ENCODE measurements around the gene KLHL10.

The KLHL10 gene

DNA sequence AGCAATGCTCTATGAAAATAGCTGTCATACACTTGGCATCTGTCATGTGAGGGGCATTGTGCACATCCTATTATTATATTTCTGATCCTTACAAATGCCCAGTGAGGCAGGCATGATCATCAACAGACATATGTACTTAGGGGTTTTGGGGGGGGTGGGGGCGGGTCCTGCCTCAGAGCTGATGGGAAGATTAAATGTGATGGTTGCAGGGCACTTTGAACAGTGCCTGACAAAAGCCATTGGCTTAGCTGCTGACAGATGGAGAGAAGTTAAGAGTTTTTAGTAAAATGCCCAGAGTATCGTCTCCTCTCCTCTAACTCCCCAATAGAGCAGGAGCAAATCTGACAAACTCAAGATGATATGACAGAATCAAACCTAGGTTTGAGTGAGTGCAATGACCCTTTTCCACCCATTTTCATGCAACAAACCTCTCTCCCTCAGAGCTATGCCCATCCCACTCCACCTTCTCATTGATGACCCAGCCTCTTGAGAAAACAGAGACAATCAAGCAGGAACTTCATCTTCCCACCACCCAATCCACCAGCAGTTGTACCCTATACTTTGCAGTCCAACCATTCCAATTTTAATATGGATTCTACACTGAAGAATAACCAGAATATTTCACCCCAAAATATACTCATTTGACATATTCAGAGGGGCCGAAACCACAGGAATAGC lies 22.8 kb downstream of the KLHL10 start:
- no peak overlapping the region for H3K9ac ChIP-seq (ENCODE audit: low read depth in 1 of 2, low read length in 2 of 2)

DNA sequence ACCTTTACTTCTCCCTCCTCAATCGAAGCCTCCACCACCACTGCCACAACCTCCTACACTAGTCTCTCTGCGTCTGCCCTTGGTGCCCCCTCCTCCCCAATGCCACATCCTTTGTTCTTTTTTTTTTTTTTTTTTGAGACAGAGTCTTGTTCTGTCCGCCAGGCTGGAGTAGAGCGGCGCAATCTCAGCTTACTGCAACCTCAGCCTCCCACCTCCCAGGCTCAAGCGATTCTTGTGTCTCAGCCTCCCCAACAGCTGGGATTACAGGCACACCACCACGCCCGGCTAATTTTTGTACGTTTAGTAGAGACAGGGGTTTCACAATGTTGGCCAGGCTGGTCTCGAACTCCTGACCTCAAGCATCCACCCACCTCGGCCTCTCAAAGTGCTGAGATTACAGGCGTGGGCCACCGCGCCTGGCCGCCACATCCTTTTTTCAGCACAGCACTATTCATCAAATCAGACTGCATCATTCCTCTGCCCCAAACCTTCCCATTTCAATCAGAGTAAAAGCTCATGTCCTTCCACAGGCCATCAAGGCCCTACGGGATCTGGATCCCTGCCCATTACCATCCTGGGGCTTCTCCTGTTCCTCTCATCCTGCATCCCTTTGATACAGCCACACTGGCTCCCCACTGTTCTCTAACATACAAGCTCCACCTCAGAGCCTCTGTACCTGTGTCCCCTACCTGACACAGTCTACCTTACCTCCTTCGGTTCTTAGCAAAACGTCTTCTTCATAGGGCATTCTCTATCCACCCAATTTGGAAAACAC lies 25.6 kb downstream of the KLHL10 start:
- Histone ChIP-seq H3K27me3 (ENCODE audit: control insufficient read depth in 1 of 2, insufficient read depth in 2 of 2, low read length in 2 of 2) (no peaks in the 10 kb centered on the region), H3K9ac (ENCODE audit: low read depth in 1 of 2, low read length in 2 of 2) (peak overlapping the region in 1 of 2 donors; percentile 90), H3K27ac (ENCODE audit: low read depth, low read length) (no peak overlapping the region), H3K9me3 (ENCODE audit: control insufficient read depth in 1 of 2, low read length in 2 of 2) (no peaks in the 10 kb centered on the region), H3K36me3 (ENCODE audit: control insufficient read depth in 1 of 2, insufficient read depth in 2 of 2, low read length in 2 of 2) (peaks cover 5 to 14% of the 10 kb centered on the region in 2 donors), H3K4me1 (ENCODE audit: control insufficient read depth in 1 of 2, insufficient read depth in 2 of 2, low read length in 2 of 2) (peaks cover 19 to 21% of the 10 kb centered on the region in 2 donors), H3K4me3 (ENCODE audit: low read depth in 1 of 2, low read length in 2 of 2) (peak overlapping the region; percentile 84 to 95)

More for the DNA sequence above, 22.8 kb downstream of the KLHL10 start:
- no peaks in the 10 kb centered on the region for H3K36me3 ChIP-seq (ENCODE audit: control insufficient read depth in 1 of 2, insufficient read depth in 2 of 2, low read length in 2 of 2)
- no peak overlapping the region for H3K27ac ChIP-seq (ENCODE audit: low read depth, low read length)
- H3K4me1 ChIP-seq (ENCODE audit: control insufficient read depth in 1 of 2, insufficient read depth in 2 of 2, low read length in 2 of 2): peaks cover 17 to 19% of the 10 kb centered on the region in 2 donors
- no peaks in the 10 kb centered on the region for H3K9me3 ChIP-seq (ENCODE audit: control insufficient read depth in 1 of 2, low read length in 2 of 2)
- H3K27me3 ChIP-seq (ENCODE audit: control insufficient read depth in 1 of 2, insufficient read depth in 2 of 2, low read length in 2 of 2): no peaks in the 10 kb centered on the region
- no peak overlapping the region for H3K4me3 ChIP-seq (ENCODE audit: low read depth in 1 of 2, low read length in 2 of 2)

DNA sequence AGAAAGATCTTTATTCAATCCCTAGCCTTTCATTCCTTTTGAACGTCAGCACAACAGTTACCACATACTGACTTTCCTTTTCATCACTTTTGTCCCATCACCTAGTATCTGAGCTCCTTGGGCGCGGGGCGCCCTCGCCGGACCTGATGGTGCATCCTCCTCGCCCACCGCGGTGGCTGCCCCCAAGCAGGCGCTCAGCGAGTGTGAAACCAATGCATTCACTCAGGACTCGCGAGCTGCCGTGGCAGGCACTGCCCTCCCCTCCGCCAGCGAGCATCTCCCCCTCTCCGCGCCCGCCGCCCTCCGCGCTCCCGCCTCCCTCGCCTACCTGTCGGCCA lies 26.8 kb downstream of the KLHL10 start:
- Histone ChIP-seq H3K36me3 (ENCODE audit: control insufficient read depth in 1 of 2, insufficient read depth in 2 of 2, low read length in 2 of 2) (peaks cover 11 to 24% of the 10 kb centered on the region in 2 donors), H3K27me3 (ENCODE audit: control insufficient read depth in 1 of 2, insufficient read depth in 2 of 2, low read length in 2 of 2) (no peaks in the 10 kb centered on the region), H3K27ac (ENCODE audit: low read depth, low read length) (peak overlapping the region; percentile 75), H3K9me3 (ENCODE audit: control insufficient read depth in 1 of 2, low read length in 2 of 2) (no peaks in the 10 kb centered on the region), H3K4me3 (ENCODE audit: low read depth in 1 of 2, low read length in 2 of 2) (peak overlapping the region; percentile 84 to 95), H3K9ac (ENCODE audit: low read depth in 1 of 2, low read length in 2 of 2) (peak overlapping the region; percentile 90 to 94), H3K4me1 (ENCODE audit: control insufficient read depth in 1 of 2, insufficient read depth in 2 of 2, low read length in 2 of 2) (peaks cover 19 to 21% of the 10 kb centered on the region in 2 donors)

DNA sequence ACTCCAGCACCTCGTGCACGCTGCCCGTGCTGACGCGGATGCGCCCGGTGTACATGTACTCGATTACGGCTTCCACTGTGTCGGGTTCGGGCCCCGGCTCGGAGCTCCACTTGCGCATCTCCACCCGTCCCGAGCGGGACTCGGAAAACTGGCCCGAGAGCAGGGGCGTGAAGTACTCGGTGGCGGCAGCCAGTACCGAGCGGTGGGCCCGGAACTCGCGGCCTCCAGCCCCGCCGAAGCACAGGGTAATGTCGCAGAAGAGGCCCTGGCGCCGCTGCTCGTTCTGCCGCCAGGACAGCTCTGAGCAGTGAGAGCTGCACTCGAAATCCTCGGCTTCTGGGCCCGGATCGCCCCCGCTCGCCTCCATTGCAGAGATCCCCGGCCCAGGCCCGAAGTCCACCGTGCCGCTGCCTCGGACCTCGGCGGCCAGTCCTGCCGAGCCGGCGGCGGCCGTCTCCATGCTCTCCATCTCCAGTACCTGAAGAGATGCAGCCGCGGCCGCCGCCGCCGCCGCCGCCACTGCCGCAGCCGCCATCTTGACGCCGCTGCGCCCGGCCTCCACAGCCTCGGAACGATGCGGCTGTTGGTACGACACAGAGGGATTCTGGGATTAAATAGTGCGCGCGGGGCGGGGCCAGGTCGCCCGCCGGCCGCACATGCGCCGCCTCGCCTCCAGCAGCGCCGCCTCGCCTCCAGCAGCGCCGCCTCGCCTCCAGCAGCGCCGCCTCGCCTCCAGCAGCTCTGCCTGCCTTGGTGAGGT lies 27.4 kb downstream of the KLHL10 start, which contains the start of gene KLHL11:
KLHL11 (minus strand) TSS at position 588 of the 760 bp plus-strand sequence; CDS start at position 535, 53 bp downstream.
- H3K27me3 ChIP-seq (ENCODE audit: control insufficient read depth in 1 of 2, insufficient read depth in 2 of 2, low read length in 2 of 2): no peaks in the 10 kb centered on the region
- H3K36me3 ChIP-seq (ENCODE audit: control insufficient read depth in 1 of 2, insufficient read depth in 2 of 2, low read length in 2 of 2): peaks cover 15 to 29% of the 10 kb centered on the region in 2 donors
- H3K4me3 ChIP-seq (ENCODE audit: low read depth in 1 of 2, low read length in 2 of 2): peak within 1 kb of the TSS; percentile 84 to 95
- H3K9me3 ChIP-seq (ENCODE audit: control insufficient read depth in 1 of 2, low read length in 2 of 2): no peaks in the 10 kb centered on the region
- H3K9ac ChIP-seq (ENCODE audit: low read depth in 1 of 2, low read length in 2 of 2): peak within 1 kb of the TSS; percentile 90 to 94
- H3K4me1 ChIP-seq (ENCODE audit: control insufficient read depth in 1 of 2, insufficient read depth in 2 of 2, low read length in 2 of 2): peaks cover 19 to 21% of the 10 kb centered on the region in 2 donors
- H3K27ac ChIP-seq (ENCODE audit: low read depth, low read length): peak within 1 kb of the TSS; percentile 75

DNA sequence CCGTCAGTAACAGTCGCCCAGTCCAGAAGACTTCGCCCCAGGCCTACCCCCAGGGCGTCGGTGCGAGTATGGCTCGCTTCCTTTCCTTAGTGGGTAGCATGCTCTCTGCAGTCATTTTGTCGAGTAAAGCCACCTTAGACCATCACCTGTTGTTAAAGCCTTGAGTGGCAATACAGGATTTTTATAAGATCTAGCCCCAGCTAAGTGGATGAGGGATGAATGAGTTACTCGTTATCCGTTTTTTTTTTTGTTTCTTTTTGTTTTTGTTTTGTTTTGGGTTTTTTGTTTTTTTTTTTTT lies 27.9 kb downstream of the KLHL10 start:
- Histone ChIP-seq H3K9me3 (ENCODE audit: control insufficient read depth in 1 of 2, low read length in 2 of 2) (no peaks in the 10 kb centered on the region), H3K9ac (ENCODE audit: low read depth in 1 of 2, low read length in 2 of 2) (peak overlapping the region; percentile 58 to 90), H3K36me3 (ENCODE audit: control insufficient read depth in 1 of 2, insufficient read depth in 2 of 2, low read length in 2 of 2) (peaks cover 20 to 35% of the 10 kb centered on the region in 2 donors), H3K27ac (ENCODE audit: low read depth, low read length) (no peak overlapping the region), H3K4me1 (ENCODE audit: control insufficient read depth in 1 of 2, insufficient read depth in 2 of 2, low read length in 2 of 2) (peaks cover 19 to 21% of the 10 kb centered on the region in 2 donors), H3K27me3 (ENCODE audit: control insufficient read depth in 1 of 2, insufficient read depth in 2 of 2, low read length in 2 of 2) (no peaks in the 10 kb centered on the region), H3K4me3 (ENCODE audit: low read depth in 1 of 2, low read length in 2 of 2) (peak overlapping the region; percentile 84 to 95)

DNA sequence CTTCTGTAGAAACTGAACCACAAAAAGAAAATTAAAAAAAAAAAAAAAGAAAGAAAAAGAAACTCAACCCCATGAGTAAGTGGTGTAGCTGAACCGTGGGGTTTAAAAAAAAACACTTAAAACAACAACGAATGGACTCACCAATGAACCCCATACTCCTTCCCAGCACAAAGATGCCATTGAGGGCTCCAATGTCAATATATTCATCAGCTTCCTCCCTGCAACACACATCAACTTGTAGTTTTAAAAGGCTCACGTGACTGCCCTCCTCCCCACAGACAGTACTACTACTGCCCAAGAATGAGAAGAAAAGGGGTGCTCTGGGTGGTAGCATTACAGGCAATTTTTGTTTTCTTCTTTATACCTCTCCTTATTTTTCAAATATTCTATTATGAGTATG lies 30.9 kb downstream of the KLHL10 start:
- H3K27me3 ChIP-seq (ENCODE audit: control insufficient read depth in 1 of 2, insufficient read depth in 2 of 2, low read length in 2 of 2): no peaks in the 10 kb centered on the region
- H3K27ac ChIP-seq (ENCODE audit: low read depth, low read length): no peak overlapping the region
- H3K4me3 ChIP-seq (ENCODE audit: low read depth in 1 of 2, low read length in 2 of 2): no peak overlapping the region
- H3K9me3 ChIP-seq (ENCODE audit: control insufficient read depth in 1 of 2, low read length in 2 of 2): no peaks in the 10 kb centered on the region
- H3K36me3 ChIP-seq (ENCODE audit: control insufficient read depth in 1 of 2, insufficient read depth in 2 of 2, low read length in 2 of 2): peaks cover 37 to 61% of the 10 kb centered on the region in 2 donors
- peaks cover 10 to 13% of the 10 kb centered on the region in 2 donors for H3K4me1 ChIP-seq (ENCODE audit: control insufficient read depth in 1 of 2, insufficient read depth in 2 of 2, low read length in 2 of 2)
- no peak overlapping the region for H3K9ac ChIP-seq (ENCODE audit: low read depth in 1 of 2, low read length in 2 of 2)

DNA sequence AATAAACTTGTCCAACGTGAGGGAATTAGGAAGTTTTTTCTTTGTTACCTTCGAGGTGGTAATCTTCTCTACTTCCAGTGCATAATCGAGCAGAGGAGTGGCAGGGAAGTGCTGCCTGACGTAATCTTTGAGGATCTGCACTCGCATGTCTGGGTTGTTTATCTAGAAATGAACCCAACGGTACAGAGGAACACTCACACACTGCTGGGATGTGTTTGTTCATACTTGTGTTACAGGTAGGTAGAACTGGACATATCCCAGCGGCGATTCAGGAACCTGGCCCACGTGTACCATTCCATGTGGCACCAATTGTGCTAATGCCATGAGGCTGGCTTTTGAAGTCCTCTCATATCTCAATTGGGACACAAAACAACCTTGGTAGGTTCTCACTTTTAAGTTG lies 31.8 kb downstream of the KLHL10 start:
- Histone ChIP-seq H3K36me3 (ENCODE audit: control insufficient read depth in 1 of 2, insufficient read depth in 2 of 2, low read length in 2 of 2) (peaks cover 42 to 68% of the 10 kb centered on the region in 2 donors), H3K27ac (ENCODE audit: low read depth, low read length) (no peak overlapping the region), H3K9ac (ENCODE audit: low read depth in 1 of 2, low read length in 2 of 2) (no peak overlapping the region)

DNA sequence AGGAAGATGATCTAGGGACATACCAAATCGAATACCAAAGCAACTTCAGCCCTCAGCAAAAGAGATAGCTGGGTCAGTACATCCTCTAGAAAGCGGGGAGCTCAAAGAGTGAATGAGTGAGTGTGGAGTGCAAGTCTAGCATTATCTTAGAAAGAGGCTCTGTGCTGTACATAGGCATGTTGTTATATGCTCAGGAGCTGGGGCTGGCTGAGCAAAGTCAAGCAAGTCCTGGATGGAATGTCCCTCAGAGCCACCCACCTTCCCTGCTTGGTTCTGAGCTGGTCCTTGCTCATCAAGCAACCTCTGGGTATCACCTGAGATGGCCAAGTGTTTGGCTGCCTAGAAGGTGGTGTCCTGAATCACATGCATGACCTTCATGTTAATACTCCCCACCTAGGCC lies 32.5 kb downstream of the KLHL10 start:
- H3K27ac ChIP-seq (ENCODE audit: low read depth, low read length): no peak overlapping the region
- peaks cover 42 to 68% of the 10 kb centered on the region in 2 donors for H3K36me3 ChIP-seq (ENCODE audit: control insufficient read depth in 1 of 2, insufficient read depth in 2 of 2, low read length in 2 of 2)
- H3K9me3 ChIP-seq (ENCODE audit: control insufficient read depth in 1 of 2, low read length in 2 of 2): no peaks in the 10 kb centered on the region

More for the DNA sequence above, 31.8 kb downstream of the KLHL10 start:
- H3K9me3 ChIP-seq (ENCODE audit: control insufficient read depth in 1 of 2, low read length in 2 of 2): no peaks in the 10 kb centered on the region
- H3K27me3 ChIP-seq (ENCODE audit: control insufficient read depth in 1 of 2, insufficient read depth in 2 of 2, low read length in 2 of 2): no peaks in the 10 kb centered on the region
- H3K4me1 ChIP-seq (ENCODE audit: control insufficient read depth in 1 of 2, insufficient read depth in 2 of 2, low read length in 2 of 2): peaks cover 2 to 5% of the 10 kb centered on the region in 2 donors
- no peak overlapping the region for H3K4me3 ChIP-seq (ENCODE audit: low read depth in 1 of 2, low read length in 2 of 2)

DNA sequence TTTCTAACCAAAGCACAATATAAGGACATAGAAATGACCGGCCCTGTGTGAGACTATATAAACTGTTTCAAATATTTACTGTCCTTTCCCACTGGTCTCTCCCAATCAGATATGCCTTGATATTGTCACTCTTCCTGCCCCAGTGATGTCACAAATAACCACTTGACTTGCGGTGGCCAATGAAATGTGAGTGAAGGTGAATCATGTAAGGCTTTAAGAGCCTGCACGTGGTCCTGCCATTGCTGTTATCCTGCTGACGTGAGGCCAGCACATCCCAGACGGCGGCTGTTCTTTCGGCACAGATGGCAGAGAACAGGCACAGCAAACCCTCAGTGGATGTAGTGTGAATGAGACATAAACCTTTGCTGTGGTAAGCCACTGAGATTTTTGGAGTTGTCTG lies 33.0 kb downstream of the KLHL10 start:
- peaks cover 42 to 68% of the 10 kb centered on the region in 2 donors for H3K36me3 ChIP-seq (ENCODE audit: control insufficient read depth in 1 of 2, insufficient read depth in 2 of 2, low read length in 2 of 2)
- no peaks in the 10 kb centered on the region for H3K27me3 ChIP-seq (ENCODE audit: control insufficient read depth in 1 of 2, insufficient read depth in 2 of 2, low read length in 2 of 2)
- no peaks in the 10 kb centered on the region for H3K9me3 ChIP-seq (ENCODE audit: control insufficient read depth in 1 of 2, low read length in 2 of 2)
- H3K27ac ChIP-seq (ENCODE audit: low read depth, low read length): no peak overlapping the region
- H3K4me3 ChIP-seq (ENCODE audit: low read depth in 1 of 2, low read length in 2 of 2): no peak overlapping the region
- H3K4me1 ChIP-seq (ENCODE audit: control insufficient read depth in 1 of 2, insufficient read depth in 2 of 2, low read length in 2 of 2): peaks cover 0 to under 1% of the 10 kb centered on the region in 2 donors
- no peak overlapping the region for H3K9ac ChIP-seq (ENCODE audit: low read depth in 1 of 2, low read length in 2 of 2)

More for the DNA sequence above, 32.5 kb downstream of the KLHL10 start:
- H3K9ac ChIP-seq (ENCODE audit: low read depth in 1 of 2, low read length in 2 of 2): no peak overlapping the region
- no peak overlapping the region for H3K4me3 ChIP-seq (ENCODE audit: low read depth in 1 of 2, low read length in 2 of 2)
- no peaks in the 10 kb centered on the region for H3K27me3 ChIP-seq (ENCODE audit: control insufficient read depth in 1 of 2, insufficient read depth in 2 of 2, low read length in 2 of 2)
- peaks cover 2% of the 10 kb centered on the region in 2 donors for H3K4me1 ChIP-seq (ENCODE audit: control insufficient read depth in 1 of 2, insufficient read depth in 2 of 2, low read length in 2 of 2)

DNA sequence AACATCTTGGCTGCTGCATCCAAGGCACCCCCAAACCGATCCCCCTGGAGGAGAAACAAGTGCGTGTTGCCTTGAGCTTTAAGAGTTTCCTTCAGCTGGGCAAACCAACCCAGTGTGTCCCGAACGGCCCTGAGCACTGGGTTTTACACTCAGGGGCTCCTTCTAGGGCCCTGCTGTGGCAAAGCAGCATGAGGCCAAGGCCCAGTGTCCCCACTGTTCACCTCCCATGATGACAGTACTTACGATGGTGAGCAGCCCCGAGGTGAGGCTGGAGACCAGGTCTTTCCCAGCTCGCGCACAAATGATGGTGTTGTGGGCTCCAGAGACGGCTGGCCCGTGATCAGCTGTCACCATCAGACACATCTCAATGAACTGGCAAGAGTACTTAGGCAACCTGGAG lies 34.2 kb downstream of the KLHL10 start:
- H3K36me3 ChIP-seq (ENCODE audit: control insufficient read depth in 1 of 2, insufficient read depth in 2 of 2, low read length in 2 of 2): peaks cover 42 to 65% of the 10 kb centered on the region in 2 donors
- H3K4me1 ChIP-seq (ENCODE audit: control insufficient read depth in 1 of 2, insufficient read depth in 2 of 2, low read length in 2 of 2): no peaks in the 10 kb centered on the region
- no peak overlapping the region for H3K4me3 ChIP-seq (ENCODE audit: low read depth in 1 of 2, low read length in 2 of 2)
- no peak overlapping the region for H3K9ac ChIP-seq (ENCODE audit: low read depth in 1 of 2, low read length in 2 of 2)
- H3K27me3 ChIP-seq (ENCODE audit: control insufficient read depth in 1 of 2, insufficient read depth in 2 of 2, low read length in 2 of 2): no peaks in the 10 kb centered on the region
- H3K27ac ChIP-seq (ENCODE audit: low read depth, low read length): no peak overlapping the region
- H3K9me3 ChIP-seq (ENCODE audit: control insufficient read depth in 1 of 2, low read length in 2 of 2): no peaks in the 10 kb centered on the region
